ENCODE measurements around the gene IKZF5. TPM values are rescaled to one million over a fixed set of nuclear protein-coding genes. Genes with fewer than 3 reads are reported as not detected.

IKZF5 gene
- total and polyA plus RNA-seq, 2 of the 4 experiments (the other 2 are of a cell fraction), result 2.9 to 4.4 TPM

DNA sequence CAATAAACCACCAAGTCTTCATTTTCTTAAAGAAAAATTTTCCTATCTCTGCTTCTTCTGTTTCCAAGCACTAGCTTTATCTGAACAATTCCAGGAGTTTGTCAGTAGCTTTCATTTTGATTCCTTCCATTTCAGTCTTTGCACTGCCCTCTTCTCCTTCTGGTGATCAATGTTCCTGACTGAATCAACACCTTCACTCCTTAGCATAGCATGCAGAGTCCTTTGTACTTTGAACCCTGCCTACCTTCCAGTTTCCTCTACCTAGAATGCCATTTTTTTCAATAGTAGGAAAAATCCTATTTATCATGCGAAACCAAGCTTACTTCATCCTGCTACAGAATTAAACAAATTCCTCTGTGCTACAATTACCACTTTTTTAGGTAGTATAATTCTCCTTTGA is 52.7 kb downstream of the IKZF5 start:
- Histone ChIP-seq H2BK5ac (ENCODE audit: low read depth, low read length, poor library complexity, severe bottlenecking) (no peak overlapping the region), H2AFZ (replicated peaks; ENCODE audit: low read length, poor library complexity) (no peak overlapping the region), H3K27ac (ENCODE audit: insufficient read depth, low read length) (no peak overlapping the region), H3K36me3 (ENCODE audit: control insufficient read depth, insufficient read depth, low read length) (no peaks in the 10 kb centered on the region), H2AK5ac (ENCODE audit: low read depth, low read length) (no peak overlapping the region), H2AK9ac (replicated peaks; ENCODE audit: low read depth, low read length, poor library complexity) (no peak overlapping the region), H2BK120ac (ENCODE audit: low read depth, low read length) (no peak overlapping the region), H4K91ac (ENCODE audit: insufficient read depth, low read depth, low read length) (no peak overlapping the region), H3K14ac (replicated peaks; ENCODE audit: low read depth, low read length) (no peak overlapping the region), H3K9ac (ENCODE audit: low read depth, low read length) (no peak overlapping the region), H4K20me1 (ENCODE audit: insufficient read depth, low read length) (no peaks in the 10 kb centered on the region), H2BK20ac (ENCODE audit: low read depth, low read length) (no peak overlapping the region), H3K27me3 (ENCODE audit: control insufficient read depth, insufficient read depth, low read length) (no peaks in the 10 kb centered on the region), H3K18ac (ENCODE audit: low read depth, low read length) (no peak overlapping the region), H3K23ac (ENCODE audit: low read depth, low read length) (no peak overlapping the region), H3K4ac (ENCODE audit: low read depth, low read length) (no peak overlapping the region), H3K4me3 (ENCODE audit: insufficient read depth, low read depth, low read length) (no peak overlapping the region), H3K4me1 (ENCODE audit: control insufficient read depth, insufficient read depth, low read length) (no peaks in the 10 kb centered on the region), H3K56ac (ENCODE audit: extremely low read depth, insufficient read depth, low read length) (no peak overlapping the region), H2BK15ac (ENCODE audit: low read depth, low read length) (no peak overlapping the region), H3K4me2 (ENCODE audit: low read depth, low read length) (no peak overlapping the region; the same call in 1 of the 2 replicates), H3K9me1 (ENCODE audit: insufficient read depth, low read length) (peaks cover 2% of the 10 kb centered on the region; the same call in 1 of the 2 replicates), H3K79me1 (ENCODE audit: low read depth in 1 of 2, low read length in 2 of 2) (peaks cover 11 to 20% of the 10 kb centered on the region in 2 experiments; a peak in 3 of 4 replicates), H4K5ac (ENCODE audit: low read depth, low read length) (no peak overlapping the region), H4K8ac (ENCODE audit: low read depth in 2 of 2, low read length in 2 of 2) (no peak overlapping the region), H3K9me3 (ENCODE audit: control insufficient read depth, insufficient read depth, low read length) (no peaks in the 10 kb centered on the region)
- TF ChIP-seq MXI1 (IDR thresholded peaks at IDR 0.05; ENCODE audit: borderline replicate concordance, low read depth, low read length), result no peak
- TF ChIP-seq POLR2A (IDR thresholded peaks at IDR 0.05; ENCODE audit: low read depth, low read length), result no peak
- TF ChIP-seq, protein P1, sequence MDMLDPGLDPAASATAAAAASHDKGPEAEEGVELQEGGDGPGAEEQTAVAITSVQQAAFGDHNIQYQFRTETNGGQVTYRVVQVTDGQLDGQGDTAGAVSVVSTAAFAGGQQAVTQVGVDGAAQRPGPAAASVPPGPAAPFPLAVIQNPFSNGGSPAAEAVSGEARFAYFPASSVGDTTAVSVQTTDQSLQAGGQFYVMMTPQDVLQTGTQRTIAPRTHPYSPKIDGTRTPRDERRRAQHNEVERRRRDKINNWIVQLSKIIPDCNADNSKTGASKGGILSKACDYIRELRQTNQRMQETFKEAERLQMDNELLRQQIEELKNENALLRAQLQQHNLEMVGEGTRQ (IDR thresholded peaks at IDR 0.05; ENCODE audit: low read depth, low read length), result no peak
- TF ChIP-seq MAZ (IDR thresholded peaks at IDR 0.05; ENCODE audit: borderline replicate concordance, low read depth, low read length), result no peak
- TF ChIP-seq MAFK (IDR thresholded peaks at IDR 0.05; ENCODE audit: low read depth, low read length), result no peak
- no peak for TF ChIP-seq RCOR1 (IDR thresholded peaks at IDR 0.05; ENCODE audit: insufficient replicate concordance, low read length)
- TF ChIP-seq FOS (IDR thresholded peaks at IDR 0.05; ENCODE audit: low read depth, low read length), result no peak
- no peak for TF ChIP-seq CEBPB (IDR thresholded peaks at IDR 0.05; ENCODE audit: low read depth, low read length)
- TF ChIP-seq, protein P2, sequence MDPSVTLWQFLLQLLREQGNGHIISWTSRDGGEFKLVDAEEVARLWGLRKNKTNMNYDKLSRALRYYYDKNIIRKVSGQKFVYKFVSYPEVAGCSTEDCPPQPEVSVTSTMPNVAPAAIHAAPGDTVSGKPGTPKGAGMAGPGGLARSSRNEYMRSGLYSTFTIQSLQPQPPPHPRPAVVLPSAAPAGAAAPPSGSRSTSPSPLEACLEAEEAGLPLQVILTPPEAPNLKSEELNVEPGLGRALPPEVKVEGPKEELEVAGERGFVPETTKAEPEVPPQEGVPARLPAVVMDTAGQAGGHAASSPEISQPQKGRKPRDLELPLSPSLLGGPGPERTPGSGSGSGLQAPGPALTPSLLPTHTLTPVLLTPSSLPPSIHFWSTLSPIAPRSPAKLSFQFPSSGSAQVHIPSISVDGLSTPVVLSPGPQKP (IDR thresholded peaks at IDR 0.05; ENCODE audit: borderline replicate concordance, low read depth, low read length), result no peak
- TF ChIP-seq, protein P3, sequence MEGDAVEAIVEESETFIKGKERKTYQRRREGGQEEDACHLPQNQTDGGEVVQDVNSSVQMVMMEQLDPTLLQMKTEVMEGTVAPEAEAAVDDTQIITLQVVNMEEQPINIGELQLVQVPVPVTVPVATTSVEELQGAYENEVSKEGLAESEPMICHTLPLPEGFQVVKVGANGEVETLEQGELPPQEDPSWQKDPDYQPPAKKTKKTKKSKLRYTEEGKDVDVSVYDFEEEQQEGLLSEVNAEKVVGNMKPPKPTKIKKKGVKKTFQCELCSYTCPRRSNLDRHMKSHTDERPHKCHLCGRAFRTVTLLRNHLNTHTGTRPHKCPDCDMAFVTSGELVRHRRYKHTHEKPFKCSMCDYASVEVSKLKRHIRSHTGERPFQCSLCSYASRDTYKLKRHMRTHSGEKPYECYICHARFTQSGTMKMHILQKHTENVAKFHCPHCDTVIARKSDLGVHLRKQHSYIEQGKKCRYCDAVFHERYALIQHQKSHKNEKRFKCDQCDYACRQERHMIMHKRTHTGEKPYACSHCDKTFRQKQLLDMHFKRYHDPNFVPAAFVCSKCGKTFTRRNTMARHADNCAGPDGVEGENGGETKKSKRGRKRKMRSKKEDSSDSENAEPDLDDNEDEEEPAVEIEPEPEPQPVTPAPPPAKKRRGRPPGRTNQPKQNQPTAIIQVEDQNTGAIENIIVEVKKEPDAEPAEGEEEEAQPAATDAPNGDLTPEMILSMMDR (conservative IDR thresholded peaks at IDR 0.05; ENCODE audit: low read depth, low read length), result no peak
- no peak for TF ChIP-seq CHD1 (IDR thresholded peaks at IDR 0.05; ENCODE audit: low read depth, low read length)
- TF ChIP-seq RFX5 (IDR thresholded peaks at IDR 0.05; ENCODE audit: low read depth, low read length), result no peak
- TF ChIP-seq SMC3 (IDR thresholded peaks at IDR 0.05; ENCODE audit: low read depth, low read length), result no peak
- TF ChIP-seq NFE2L2 (IDR thresholded peaks at IDR 0.05; ENCODE audit: low read depth, low read length), result no peak
- POLR2A ChIA-PET (ENCODE audit: unreplicated experiment), result no interaction called here
- DNase-seq (no peak), ATAC-seq (ENCODE audit: low read depth) (no peak)
- intact Hi-C loops (cut with micrococcal nuclease), result loop anchor here (2.0 kb wide), 1 partner anchor 53 kb away; the partner anchor contains the start of genes ACADSB and IKZF5
- dilution Hi-C loops (cut with HindIII; ENCODE audit: low sequenced_read_pairs, unreplicated experiment), result no loop called here
- in situ Hi-C loops (cut with MboI; ENCODE audit: low sequenced_read_pairs), result no loop called here
- BruUV-seq (replicated peaks), result no TSS peak
- WGBS, 2 experiments (ENCODE audit: extremely low coverage in 2 of 2, insufficient read length in 1 of 2), result no CpG with 5 or more reads among the region's 1 CpG
- CTCF ChIA-PET, result no interaction called here

Data from IMR-90 (cell line).